ENCODE results near the gene PSAT1.

DNA sequence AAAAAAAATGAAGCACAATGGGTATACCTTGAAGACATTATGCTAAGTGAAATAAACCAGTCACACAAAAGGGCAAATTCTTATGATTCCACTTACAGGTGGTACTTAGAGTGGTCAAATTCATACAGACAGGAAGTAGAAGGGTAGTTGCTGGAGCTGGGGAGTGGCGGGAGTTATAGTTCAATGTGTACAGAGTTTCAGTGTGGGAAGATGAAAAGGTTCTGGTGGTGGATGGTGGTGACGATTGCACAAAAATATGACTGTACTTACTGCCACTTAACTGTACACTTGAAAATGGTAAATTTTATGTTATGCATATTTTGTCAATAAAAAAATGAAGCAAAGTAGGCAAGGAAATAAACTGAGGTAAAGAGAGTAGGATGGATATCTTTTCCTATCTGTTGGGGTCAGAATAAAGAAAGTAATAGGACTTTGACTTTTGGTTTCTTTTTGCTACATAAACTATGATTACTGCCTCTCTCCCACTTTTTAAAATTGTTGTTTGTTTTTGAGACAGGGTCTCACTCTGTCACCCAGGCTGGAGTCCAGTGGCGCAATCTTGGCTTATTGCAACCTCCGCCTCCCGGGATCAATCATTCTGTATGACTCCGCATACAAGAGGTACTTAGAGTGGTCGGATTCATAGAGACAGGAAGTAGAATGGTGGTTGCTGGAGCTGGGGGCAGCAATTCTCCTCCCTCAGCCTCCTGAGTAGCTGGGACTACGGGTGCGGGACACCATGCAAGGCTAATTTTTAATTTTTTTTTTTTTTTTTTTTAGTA is 4.0 kb upstream of the PSAT1 start:
- TF ChIP-seq, protein P1, sequence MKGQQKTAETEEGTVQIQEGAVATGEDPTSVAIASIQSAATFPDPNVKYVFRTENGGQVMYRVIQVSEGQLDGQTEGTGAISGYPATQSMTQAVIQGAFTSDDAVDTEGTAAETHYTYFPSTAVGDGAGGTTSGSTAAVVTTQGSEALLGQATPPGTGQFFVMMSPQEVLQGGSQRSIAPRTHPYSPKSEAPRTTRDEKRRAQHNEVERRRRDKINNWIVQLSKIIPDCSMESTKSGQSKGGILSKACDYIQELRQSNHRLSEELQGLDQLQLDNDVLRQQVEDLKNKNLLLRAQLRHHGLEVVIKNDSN (IDR thresholded peaks at IDR 0.05): no peak
- TF ChIP-seq, protein P2, sequence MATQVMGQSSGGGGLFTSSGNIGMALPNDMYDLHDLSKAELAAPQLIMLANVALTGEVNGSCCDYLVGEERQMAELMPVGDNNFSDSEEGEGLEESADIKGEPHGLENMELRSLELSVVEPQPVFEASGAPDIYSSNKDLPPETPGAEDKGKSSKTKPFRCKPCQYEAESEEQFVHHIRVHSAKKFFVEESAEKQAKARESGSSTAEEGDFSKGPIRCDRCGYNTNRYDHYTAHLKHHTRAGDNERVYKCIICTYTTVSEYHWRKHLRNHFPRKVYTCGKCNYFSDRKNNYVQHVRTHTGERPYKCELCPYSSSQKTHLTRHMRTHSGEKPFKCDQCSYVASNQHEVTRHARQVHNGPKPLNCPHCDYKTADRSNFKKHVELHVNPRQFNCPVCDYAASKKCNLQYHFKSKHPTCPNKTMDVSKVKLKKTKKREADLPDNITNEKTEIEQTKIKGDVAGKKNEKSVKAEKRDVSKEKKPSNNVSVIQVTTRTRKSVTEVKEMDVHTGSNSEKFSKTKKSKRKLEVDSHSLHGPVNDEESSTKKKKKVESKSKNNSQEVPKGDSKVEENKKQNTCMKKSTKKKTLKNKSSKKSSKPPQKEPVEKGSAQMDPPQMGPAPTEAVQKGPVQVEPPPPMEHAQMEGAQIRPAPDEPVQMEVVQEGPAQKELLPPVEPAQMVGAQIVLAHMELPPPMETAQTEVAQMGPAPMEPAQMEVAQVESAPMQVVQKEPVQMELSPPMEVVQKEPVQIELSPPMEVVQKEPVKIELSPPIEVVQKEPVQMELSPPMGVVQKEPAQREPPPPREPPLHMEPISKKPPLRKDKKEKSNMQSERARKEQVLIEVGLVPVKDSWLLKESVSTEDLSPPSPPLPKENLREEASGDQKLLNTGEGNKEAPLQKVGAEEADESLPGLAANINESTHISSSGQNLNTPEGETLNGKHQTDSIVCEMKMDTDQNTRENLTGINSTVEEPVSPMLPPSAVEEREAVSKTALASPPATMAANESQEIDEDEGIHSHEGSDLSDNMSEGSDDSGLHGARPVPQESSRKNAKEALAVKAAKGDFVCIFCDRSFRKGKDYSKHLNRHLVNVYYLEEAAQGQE (IDR thresholded peaks at IDR 0.05; ENCODE audit: low read depth): no peak
- TF ChIP-seq, protein P3, sequence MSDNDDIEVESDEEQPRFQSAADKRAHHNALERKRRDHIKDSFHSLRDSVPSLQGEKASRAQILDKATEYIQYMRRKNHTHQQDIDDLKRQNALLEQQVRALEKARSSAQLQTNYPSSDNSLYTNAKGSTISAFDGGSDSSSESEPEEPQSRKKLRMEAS (IDR thresholded peaks at IDR 0.05): no peak
- TF ChIP-seq FOXM1 (IDR thresholded peaks at IDR 0.05; ENCODE audit: borderline replicate concordance, low read depth) (no peak), EGR1 (IDR thresholded peaks at IDR 0.05) (no peak), CEBPB (IDR thresholded peaks at IDR 0.05) (no peak), TCF12 (IDR thresholded peaks at IDR 0.05; ENCODE audit: low read depth) (no peak), TEAD4 (IDR thresholded peaks at IDR 0.05) (no peak), YY1 (IDR thresholded peaks at IDR 0.05; ENCODE audit: low read depth) (no peak), EP300 (IDR thresholded peaks at IDR 0.05; ENCODE audit: borderline replicate concordance) (no peak), TAF1 (IDR thresholded peaks at IDR 0.05; ENCODE audit: low read depth) (no peak), ZBTB7A (IDR thresholded peaks at IDR 0.05; ENCODE audit: low read depth) (no peak), NFIC (IDR thresholded peaks at IDR 0.05) (no peak)

Measured in Ishikawa (cell line).